ENCODE data around the gene CD40.

Gene CD40

DNA sequence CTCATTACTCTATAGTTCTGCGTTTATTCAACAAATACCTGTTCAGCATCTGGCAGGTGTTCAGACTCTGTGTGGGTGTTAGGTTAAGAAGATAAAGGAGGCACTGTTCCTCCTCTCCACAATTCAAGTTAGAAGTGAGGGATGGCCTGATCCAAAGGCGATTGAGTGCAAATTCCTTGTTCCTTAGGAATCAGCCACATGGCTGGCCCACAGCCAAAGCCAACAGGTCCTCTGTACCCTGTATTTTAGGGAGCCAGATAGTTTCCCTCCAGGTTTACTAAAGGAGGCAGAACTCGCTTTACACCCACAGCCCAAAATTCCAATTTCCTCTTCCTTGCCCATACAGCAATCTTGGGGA is 5.0 kb upstream of the CD40 start:
- Histone ChIP-seq H3K4me2 (ENCODE audit: low read depth, low read length, poor library complexity, severe bottlenecking) (no peak overlapping the region), H3K27me3 (ENCODE audit: insufficient read depth, low read length, poor library complexity, severe bottlenecking) (no peaks in the 10 kb centered on the region), H3K4me3 (ENCODE audit: low read length, poor library complexity, severe bottlenecking) (no peak overlapping the region), H3K36me3 (ENCODE audit: insufficient read depth, low read length) (no peaks in the 10 kb centered on the region), H2AFZ (ENCODE audit: low read length) (no peak overlapping the region), H4K20me1 (ENCODE audit: insufficient read depth, low read length, poor library complexity, severe bottlenecking) (no peaks in the 10 kb centered on the region), H3F3A (ENCODE audit: low read depth) (no peaks in the 10 kb centered on the region), H3K9me3 (ENCODE audit: insufficient read depth, low read depth, low read length) (no peaks in the 10 kb centered on the region), H3K79me2 (ENCODE audit: insufficient read depth, low read length) (no peaks in the 10 kb centered on the region), H3K9ac (ENCODE audit: low read depth, low read length, poor library complexity, severe bottlenecking) (no peak overlapping the region), H3K9me2 (replicated peaks; ENCODE audit: low read depth, low read length) (no peaks in the 10 kb centered on the region), H3K4me1 (ENCODE audit: insufficient read depth, low read length, poor library complexity, severe bottlenecking) (no peaks in the 10 kb centered on the region)
- TF ChIP-seq, protein P1, sequence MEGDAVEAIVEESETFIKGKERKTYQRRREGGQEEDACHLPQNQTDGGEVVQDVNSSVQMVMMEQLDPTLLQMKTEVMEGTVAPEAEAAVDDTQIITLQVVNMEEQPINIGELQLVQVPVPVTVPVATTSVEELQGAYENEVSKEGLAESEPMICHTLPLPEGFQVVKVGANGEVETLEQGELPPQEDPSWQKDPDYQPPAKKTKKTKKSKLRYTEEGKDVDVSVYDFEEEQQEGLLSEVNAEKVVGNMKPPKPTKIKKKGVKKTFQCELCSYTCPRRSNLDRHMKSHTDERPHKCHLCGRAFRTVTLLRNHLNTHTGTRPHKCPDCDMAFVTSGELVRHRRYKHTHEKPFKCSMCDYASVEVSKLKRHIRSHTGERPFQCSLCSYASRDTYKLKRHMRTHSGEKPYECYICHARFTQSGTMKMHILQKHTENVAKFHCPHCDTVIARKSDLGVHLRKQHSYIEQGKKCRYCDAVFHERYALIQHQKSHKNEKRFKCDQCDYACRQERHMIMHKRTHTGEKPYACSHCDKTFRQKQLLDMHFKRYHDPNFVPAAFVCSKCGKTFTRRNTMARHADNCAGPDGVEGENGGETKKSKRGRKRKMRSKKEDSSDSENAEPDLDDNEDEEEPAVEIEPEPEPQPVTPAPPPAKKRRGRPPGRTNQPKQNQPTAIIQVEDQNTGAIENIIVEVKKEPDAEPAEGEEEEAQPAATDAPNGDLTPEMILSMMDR (conservative IDR thresholded peaks at IDR 0.05; ENCODE audit: low read length) = no peak

- Histone ChIP-seq H3K36me3 (ENCODE audit: insufficient read depth, low read length) (no peaks in the 10 kb centered on the region), H3K4me1 (ENCODE audit: insufficient read depth, low read length, poor library complexity, severe bottlenecking) (peaks cover 6% of the 10 kb centered on the region), H3K4me3 (ENCODE audit: low read length, poor library complexity, severe bottlenecking) (no peak overlapping the region), H3F3A (ENCODE audit: low read depth) (no peaks in the 10 kb centered on the region), H3K9me3 (ENCODE audit: insufficient read depth, low read depth, low read length) (no peaks in the 10 kb centered on the region), H3K9ac (ENCODE audit: low read depth, low read length, poor library complexity, severe bottlenecking) (no peak overlapping the region), H4K20me1 (ENCODE audit: insufficient read depth, low read length, poor library complexity, severe bottlenecking) (no peaks in the 10 kb centered on the region), H3K4me2 (ENCODE audit: low read depth, low read length, poor library complexity, severe bottlenecking) (no peak overlapping the region), H2AFZ (ENCODE audit: low read length) (no peak overlapping the region), H3K79me2 (ENCODE audit: insufficient read depth, low read length) (no peaks in the 10 kb centered on the region), H3K27me3 (ENCODE audit: insufficient read depth, low read length, poor library complexity, severe bottlenecking) (no peaks in the 10 kb centered on the region), H3K9me2 (replicated peaks; ENCODE audit: low read depth, low read length) (no peaks in the 10 kb centered on the region)
- no peak for TF ChIP-seq EZH2phosphoT487 (IDR thresholded peaks at IDR 0.05; ENCODE audit: borderline replicate concordance)
- TF ChIP-seq, protein P1 (conservative IDR thresholded peaks at IDR 0.05; ENCODE audit: low read length) = no peak
Measured at GRCh38 chr20:46114449-46114848, 3.7 kb upstream of the CD40 start.

GRCh38 chr20:46118481-46119020 is 437 bp downstream of the CD40 start:
- Histone ChIP-seq H4K20me1 (ENCODE audit: insufficient read depth, low read length, poor library complexity, severe bottlenecking) (no peaks in the 10 kb centered on the region), H3K9me3 (ENCODE audit: insufficient read depth, low read depth, low read length) (no peaks in the 10 kb centered on the region), H3K79me2 (ENCODE audit: insufficient read depth, low read length) (no peaks in the 10 kb centered on the region), H3K4me2 (ENCODE audit: low read depth, low read length, poor library complexity, severe bottlenecking) (peak overlapping the region; percentile 19), H3K9me2 (replicated peaks; ENCODE audit: low read depth, low read length) (no peaks in the 10 kb centered on the region), H3K27me3 (ENCODE audit: insufficient read depth, low read length, poor library complexity, severe bottlenecking) (no peaks in the 10 kb centered on the region), H3K4me3 (ENCODE audit: low read length, poor library complexity, severe bottlenecking) (no peak overlapping the region), H3K9ac (ENCODE audit: low read depth, low read length, poor library complexity, severe bottlenecking) (no peak overlapping the region), H2AFZ (ENCODE audit: low read length) (no peak overlapping the region), H3K36me3 (ENCODE audit: insufficient read depth, low read length) (no peaks in the 10 kb centered on the region), H3F3A (ENCODE audit: low read depth) (no peaks in the 10 kb centered on the region), H3K4me1 (ENCODE audit: insufficient read depth, low read length, poor library complexity, severe bottlenecking) (peaks cover 6% of the 10 kb centered on the region)
- TF ChIP-seq, protein P1 (conservative IDR thresholded peaks at IDR 0.05; ENCODE audit: low read length) = no peak
- no peak for TF ChIP-seq EZH2phosphoT487 (IDR thresholded peaks at IDR 0.05; ENCODE audit: borderline replicate concordance)
